ENCODE results near the gene ZFC3H1. TPM values are rescaled to one million over a fixed set of nuclear protein-coding genes. Genes with fewer than 3 reads are reported as not detected.
A peak's percentile ranks its signal among the peaks of the same experiment; 100 is the strongest.

ZFC3H1 gene
- total RNA-seq, 2 donors from 2014 or later: 40.5 to 46.0 TPM

GRCh38 chr12:71661977-71662530 lies 1.6 kb downstream of the ZFC3H1 start:
- H3K27me3 ChIP-seq (ENCODE audit: control insufficient read depth, insufficient read depth, low read length, poor library complexity, severe bottlenecking): no peaks in the 10 kb centered on the region
- peaks cover 37% of the 10 kb centered on the region for H3K36me3 ChIP-seq (ENCODE audit: control insufficient read depth, insufficient read depth, low read length)
- peak overlapping the region; percentile 99 for H3K9ac ChIP-seq (ENCODE audit: extremely low read depth, low read length, poor library complexity, severe bottlenecking)
- H3K36me3 Mint-ChIP-seq (ENCODE audit: low read depth): peaks cover 40% of the 10 kb centered on the region
- H3K4me1 Mint-ChIP-seq: peaks cover 30% of the 10 kb centered on the region
- peak overlapping the region; percentile 99 for H3K4me3 ChIP-seq (ENCODE audit: low read length)
- no peak for TF ChIP-seq CTCF (conservative IDR thresholded peaks at IDR 0.05)
- H3K9me3 ChIP-seq (ENCODE audit: control insufficient read depth, low read length): peaks cover 3% of the 10 kb centered on the region
- 38% methylated on average over 8 of the region's 8 CpGs; no CpG with 5 or more reads in 1 of the 2 experiments for WGBS, 2 experiments (ENCODE audit: insufficient coverage in 1 of 2, insufficient read length in 1 of 2)
- H3K27ac ChIP-seq (ENCODE audit: low read depth, low read length): no peak overlapping the region
- H3K4me3 Mint-ChIP-seq: peak overlapping the region; percentile 100
- peak overlapping the region; percentile 100 for H3K27ac Mint-ChIP-seq
- DNase-seq: no peak
- no peaks in the 10 kb centered on the region for H3K27me3 Mint-ChIP-seq (ENCODE audit: insufficient read depth)
- H3K4me1 ChIP-seq (ENCODE audit: control insufficient read depth, insufficient read depth, low read length): peaks cover 9% of the 10 kb centered on the region
- H3K9me3 Mint-ChIP-seq: no peaks in the 10 kb centered on the region

- no peak overlapping the region for H3K9ac ChIP-seq (ENCODE audit: extremely low read depth, low read length, poor library complexity, severe bottlenecking)
- peaks cover 88% of the 10 kb centered on the region for H3K36me3 ChIP-seq (ENCODE audit: control insufficient read depth, insufficient read depth, low read length)
- H3K4me3 Mint-ChIP-seq: no peak overlapping the region
- H3K27ac Mint-ChIP-seq: no peak overlapping the region
- peaks cover 34% of the 10 kb centered on the region for H3K36me3 Mint-ChIP-seq (ENCODE audit: low read depth)
- H3K4me1 ChIP-seq (ENCODE audit: control insufficient read depth, insufficient read depth, low read length): peaks cover 9% of the 10 kb centered on the region
- peaks cover 19% of the 10 kb centered on the region for H3K4me1 Mint-ChIP-seq
- no peak overlapping the region for H3K27ac ChIP-seq (ENCODE audit: low read depth, low read length)
- peaks cover 4% of the 10 kb centered on the region for H3K9me3 Mint-ChIP-seq
- no peak for TF ChIP-seq CTCF (conservative IDR thresholded peaks at IDR 0.05)
- no peaks in the 10 kb centered on the region for H3K27me3 Mint-ChIP-seq (ENCODE audit: insufficient read depth)
- H3K4me3 ChIP-seq (ENCODE audit: low read length): peak overlapping the region; percentile 25
- DNase-seq: no peak
- peaks cover 43% of the 10 kb centered on the region for H3K9me3 ChIP-seq (ENCODE audit: control insufficient read depth, low read length)
- 86 to 90% methylated on average over 2 to 3 of the region's 3 CpGs for WGBS, 2 experiments (ENCODE audit: insufficient coverage in 1 of 2, insufficient read length in 1 of 2)
- H3K27me3 ChIP-seq (ENCODE audit: control insufficient read depth, insufficient read depth, low read length, poor library complexity, severe bottlenecking): no peaks in the 10 kb centered on the region
These were observed 6.9 kb downstream of the ZFC3H1 start for GRCh38 chr12:71656740-71657139.

- no peaks in the 10 kb centered on the region for H3K27me3 Mint-ChIP-seq (ENCODE audit: insufficient read depth)
- H3K4me3 ChIP-seq (ENCODE audit: low read length): peak overlapping the region; percentile 75
- H3K4me1 Mint-ChIP-seq: peaks cover 17% of the 10 kb centered on the region
- no peak for DNase-seq
- H3K4me1 ChIP-seq (ENCODE audit: control insufficient read depth, insufficient read depth, low read length): peaks cover 9% of the 10 kb centered on the region
- H3K27me3 ChIP-seq (ENCODE audit: control insufficient read depth, insufficient read depth, low read length, poor library complexity, severe bottlenecking): no peaks in the 10 kb centered on the region
- no peak overlapping the region for H3K9ac ChIP-seq (ENCODE audit: extremely low read depth, low read length, poor library complexity, severe bottlenecking)
- peaks cover 43% of the 10 kb centered on the region for H3K9me3 ChIP-seq (ENCODE audit: control insufficient read depth, low read length)
- no peak for TF ChIP-seq CTCF (conservative IDR thresholded peaks at IDR 0.05)
- WGBS, 2 experiments (ENCODE audit: insufficient coverage in 1 of 2, insufficient read length in 1 of 2): 84% methylated on average over 1 of the region's 1 CpG; no CpG with 5 or more reads in 1 of the 2 experiments
- H3K36me3 ChIP-seq (ENCODE audit: control insufficient read depth, insufficient read depth, low read length): peaks cover 97% of the 10 kb centered on the region
- H3K4me3 Mint-ChIP-seq: no peak overlapping the region
- H3K9me3 Mint-ChIP-seq: peaks cover 4% of the 10 kb centered on the region
- peaks cover 34% of the 10 kb centered on the region for H3K36me3 Mint-ChIP-seq (ENCODE audit: low read depth)
- H3K27ac ChIP-seq (ENCODE audit: low read depth, low read length): no peak overlapping the region
- no peak overlapping the region for H3K27ac Mint-ChIP-seq
These were observed 7.7 kb downstream of the ZFC3H1 start for GRCh38 chr12:71655907-71656306.

All from endodermal cell (in vitro differentiated cells).